ENCODE results near the gene PHF23. TPM values are rescaled to one million over a fixed set of nuclear protein-coding genes. Genes with fewer than 3 reads are reported as not detected.
A peak's percentile ranks its signal among the peaks of the same experiment; 100 is the strongest.

PHF23 gene
- polyA plus RNA-seq, 1 experiment = 72.8 TPM

DNA sequence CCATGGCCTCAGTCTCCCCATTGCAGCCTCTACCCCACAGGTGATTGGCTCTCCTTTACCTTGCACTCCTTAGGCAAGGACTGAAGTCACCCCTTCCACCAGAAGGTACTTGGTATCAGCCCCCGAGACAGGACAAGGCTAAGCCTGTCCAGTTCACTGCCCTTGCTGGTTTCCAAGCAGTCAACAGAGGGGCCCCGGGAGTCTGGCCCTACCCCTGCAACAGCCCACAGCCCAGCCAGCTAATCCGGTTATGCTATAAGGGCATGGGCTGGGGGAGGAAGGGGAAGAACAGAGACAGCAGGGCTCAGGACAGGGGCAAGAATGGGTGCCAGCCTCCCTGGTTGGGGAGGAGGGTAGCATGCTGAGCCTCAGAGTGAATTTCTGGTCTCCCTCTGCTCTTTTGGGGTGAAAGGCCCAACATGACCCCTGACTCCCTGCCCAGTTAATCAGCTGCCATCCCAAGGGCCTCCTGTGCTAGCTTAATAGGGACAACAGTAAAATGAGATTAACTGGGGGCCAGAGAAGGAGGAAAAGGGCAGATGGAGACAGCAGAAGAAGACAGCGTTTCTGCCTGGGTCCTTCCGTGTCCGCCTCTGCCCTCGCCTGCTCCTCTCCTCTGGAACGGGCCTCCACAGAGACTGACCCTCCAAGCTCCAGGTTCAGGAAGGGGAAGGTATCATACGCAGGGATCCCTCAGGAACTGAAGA is 30.4 kb downstream of the PHF23 start:
- TF ChIP-seq, protein P1, sequence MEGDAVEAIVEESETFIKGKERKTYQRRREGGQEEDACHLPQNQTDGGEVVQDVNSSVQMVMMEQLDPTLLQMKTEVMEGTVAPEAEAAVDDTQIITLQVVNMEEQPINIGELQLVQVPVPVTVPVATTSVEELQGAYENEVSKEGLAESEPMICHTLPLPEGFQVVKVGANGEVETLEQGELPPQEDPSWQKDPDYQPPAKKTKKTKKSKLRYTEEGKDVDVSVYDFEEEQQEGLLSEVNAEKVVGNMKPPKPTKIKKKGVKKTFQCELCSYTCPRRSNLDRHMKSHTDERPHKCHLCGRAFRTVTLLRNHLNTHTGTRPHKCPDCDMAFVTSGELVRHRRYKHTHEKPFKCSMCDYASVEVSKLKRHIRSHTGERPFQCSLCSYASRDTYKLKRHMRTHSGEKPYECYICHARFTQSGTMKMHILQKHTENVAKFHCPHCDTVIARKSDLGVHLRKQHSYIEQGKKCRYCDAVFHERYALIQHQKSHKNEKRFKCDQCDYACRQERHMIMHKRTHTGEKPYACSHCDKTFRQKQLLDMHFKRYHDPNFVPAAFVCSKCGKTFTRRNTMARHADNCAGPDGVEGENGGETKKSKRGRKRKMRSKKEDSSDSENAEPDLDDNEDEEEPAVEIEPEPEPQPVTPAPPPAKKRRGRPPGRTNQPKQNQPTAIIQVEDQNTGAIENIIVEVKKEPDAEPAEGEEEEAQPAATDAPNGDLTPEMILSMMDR (IDR thresholded peaks at IDR 0.05; ENCODE audit: insufficient read depth, low read depth, low read length) = no peak
- ChIA-PET CTCF (interaction anchor here (1.0 to 1.5 kb wide), 2 partner anchors 88 to 163 kb away, joined by 3 read pairs; no protein-coding TSS in a partner anchor), POLR2A (no interaction called here)
- DNase-seq (ENCODE audit: low read depth) = no peak
- Histone ChIP-seq H3K4me3 (ENCODE audit: low read depth, low read length) (no peak overlapping the region), H3K27me3 (ENCODE audit: control insufficient read depth, insufficient read depth, low read length) (no peaks in the 10 kb centered on the region), H3K36me3 (ENCODE audit: control insufficient read depth, insufficient read depth, low read length) (peaks cover 3% of the 10 kb centered on the region)

DNA sequence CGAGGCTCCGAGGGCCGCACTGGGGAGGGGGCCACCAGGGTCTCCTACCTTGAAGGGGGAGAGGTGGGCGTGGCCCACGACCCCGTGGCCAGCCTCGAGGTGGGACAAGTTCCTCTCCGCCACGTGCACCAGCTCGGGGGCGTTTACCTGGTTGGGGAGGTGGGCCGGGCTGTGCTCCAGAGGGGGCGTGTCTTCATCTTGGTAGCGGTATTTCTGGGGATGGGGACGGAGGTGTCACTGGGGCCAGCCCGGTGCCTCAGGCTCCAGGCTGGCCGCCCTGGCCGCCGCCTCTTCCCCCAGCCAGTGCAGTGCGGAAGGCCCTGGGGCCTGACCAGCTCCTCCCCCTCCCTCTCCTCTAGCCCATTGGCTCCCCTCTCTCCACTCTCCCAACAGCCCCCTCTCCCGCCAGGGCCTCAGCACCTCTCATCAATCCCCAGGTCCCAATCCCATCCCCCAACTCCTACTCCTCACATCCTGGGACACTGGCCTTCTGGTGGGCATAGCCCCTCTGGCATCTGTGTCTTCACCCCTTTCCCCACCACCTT is 31.2 kb downstream of the PHF23 start:
- H3K36me3 ChIP-seq (ENCODE audit: control insufficient read depth, insufficient read depth, low read length) = peaks cover 10% of the 10 kb centered on the region
- TF ChIP-seq, protein P1 (IDR thresholded peaks at IDR 0.05; ENCODE audit: insufficient read depth, low read depth, low read length) = no peak
- ChIA-PET CTCF (interaction anchor here (1.0 to 1.5 kb wide), 2 partner anchors 88 to 162 kb away, joined by 3 read pairs; no protein-coding TSS in a partner anchor), POLR2A (no interaction called here)
- no peak overlapping the region for H3K4me3 ChIP-seq (ENCODE audit: low read depth, low read length)
- DNase-seq (ENCODE audit: low read depth) = no peak
- H3K27me3 ChIP-seq (ENCODE audit: control insufficient read depth, insufficient read depth, low read length) = no peaks in the 10 kb centered on the region

DNA sequence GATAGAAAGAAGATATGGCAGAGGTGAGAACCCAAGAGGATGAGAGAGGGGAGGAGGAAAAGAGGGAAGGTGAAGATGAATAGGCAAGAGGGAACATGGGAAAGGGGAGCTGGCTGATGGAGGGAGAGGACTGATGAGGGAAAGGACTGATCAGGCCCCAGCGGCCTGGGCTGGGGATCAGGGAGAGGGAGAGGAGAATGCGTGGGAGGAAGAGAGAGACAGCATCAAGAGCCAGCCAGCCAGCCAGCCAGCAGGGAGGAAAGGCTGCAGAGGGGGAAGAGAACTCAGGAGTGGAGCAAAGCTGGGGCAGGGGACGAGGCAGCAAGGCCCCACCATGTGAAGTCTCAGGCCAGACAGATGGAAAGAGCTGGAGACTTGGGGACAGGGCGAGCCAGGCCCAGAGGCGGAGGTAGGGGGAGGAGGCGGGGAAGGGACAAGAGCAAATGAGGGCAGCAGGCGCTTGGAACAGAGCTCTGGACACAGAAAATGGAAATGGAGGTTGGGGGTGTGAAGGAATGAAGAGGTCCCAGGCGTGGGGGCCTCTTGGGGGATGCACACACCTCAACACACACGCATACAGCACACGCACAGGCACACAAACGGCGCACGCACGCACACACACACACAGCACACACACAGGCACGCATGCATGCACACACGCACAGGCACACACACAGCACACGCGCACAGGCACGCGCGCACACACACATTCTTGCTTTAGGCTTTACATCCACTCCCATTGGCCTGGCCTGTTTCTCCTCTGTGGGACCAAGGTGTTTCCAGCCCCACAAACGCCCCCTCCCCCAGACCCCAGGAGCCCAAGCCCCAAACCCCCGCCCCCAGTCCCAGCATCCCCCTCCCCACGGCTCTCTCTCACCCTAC is 31.9 kb downstream of the PHF23 start:
- ChIA-PET CTCF (interaction anchor here (1.5 kb wide), 1 partner anchor 89 kb away, joined by 3 read pairs; no protein-coding TSS in a partner anchor), POLR2A (no interaction called here)
- peaks cover 13% of the 10 kb centered on the region for H3K36me3 ChIP-seq (ENCODE audit: control insufficient read depth, insufficient read depth, low read length)
- TF ChIP-seq, protein P1 (IDR thresholded peaks at IDR 0.05; ENCODE audit: insufficient read depth, low read depth, low read length) = no peak
- H3K27me3 ChIP-seq (ENCODE audit: control insufficient read depth, insufficient read depth, low read length) = no peaks in the 10 kb centered on the region
- H3K4me3 ChIP-seq (ENCODE audit: low read depth, low read length) = no peak overlapping the region
- DNase-seq (ENCODE audit: low read depth) = no peak

DNA sequence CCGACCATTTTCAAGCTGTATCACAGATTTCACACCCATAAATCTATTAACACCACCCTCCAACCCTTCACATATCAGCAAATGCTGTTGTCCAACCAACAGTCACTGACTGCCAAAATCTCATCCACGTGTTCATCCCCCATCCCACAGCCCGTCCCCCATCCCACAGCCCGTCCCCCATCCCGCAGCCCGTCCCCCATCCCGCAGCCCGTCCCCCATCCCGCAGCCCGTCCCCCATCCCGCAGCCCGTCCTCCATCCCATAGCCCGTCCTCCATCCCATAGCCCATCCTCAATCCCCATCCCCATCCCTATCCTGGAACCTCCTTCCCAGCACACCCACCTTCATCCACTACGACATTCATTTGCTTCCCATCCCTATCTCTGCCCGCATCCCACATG is 33.7 kb downstream of the PHF23 start:
- ChIA-PET POLR2A (no interaction called here), CTCF (no interaction called here)
- TF ChIP-seq, protein P1 (IDR thresholded peaks at IDR 0.05; ENCODE audit: insufficient read depth, low read depth, low read length) = no peak
- DNase-seq (ENCODE audit: low read depth) = no peak
- Histone ChIP-seq H3K27me3 (ENCODE audit: control insufficient read depth, insufficient read depth, low read length) (no peaks in the 10 kb centered on the region), H3K36me3 (ENCODE audit: control insufficient read depth, insufficient read depth, low read length) (peaks cover 13% of the 10 kb centered on the region), H3K4me3 (ENCODE audit: low read depth, low read length) (peak overlapping the region; percentile 33)

Measured in BJ (cell line).